ENCODE results near the gene PPP1R12A. TPM values are rescaled to one million over a fixed set of nuclear protein-coding genes. Genes with fewer than 3 reads are reported as not detected.

The PPP1R12A gene
- total RNA-seq, 4 donors from 2014 or later, result 82.6 to 128 (median 87.4) TPM

DNA sequence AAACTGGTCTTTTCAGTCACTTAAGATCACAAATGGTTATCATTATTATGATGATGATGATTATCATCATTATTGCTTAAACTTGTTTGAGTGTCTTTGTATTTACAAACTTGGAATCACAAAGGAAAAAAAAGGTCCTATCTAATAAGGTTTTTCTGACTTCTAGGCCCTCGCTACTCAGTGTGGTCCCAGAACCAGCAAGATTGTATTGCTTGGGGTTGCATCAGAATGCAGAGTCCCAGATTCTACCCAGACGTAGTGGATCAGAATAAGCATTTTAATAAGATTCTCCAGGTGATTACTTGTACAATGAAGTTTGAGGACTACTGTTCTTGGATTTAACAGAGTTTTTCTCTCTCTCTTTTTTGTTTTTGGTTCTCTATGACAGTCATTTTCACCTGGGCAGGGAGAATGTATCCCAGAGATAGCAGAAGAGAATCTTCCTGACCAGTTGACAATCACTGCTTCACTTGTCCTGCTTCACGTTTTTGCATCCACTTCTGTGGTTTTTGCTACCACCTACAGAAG lies 29.3 kb upstream of the PPP1R12A start:
- TF ChIP-seq, protein P1, sequence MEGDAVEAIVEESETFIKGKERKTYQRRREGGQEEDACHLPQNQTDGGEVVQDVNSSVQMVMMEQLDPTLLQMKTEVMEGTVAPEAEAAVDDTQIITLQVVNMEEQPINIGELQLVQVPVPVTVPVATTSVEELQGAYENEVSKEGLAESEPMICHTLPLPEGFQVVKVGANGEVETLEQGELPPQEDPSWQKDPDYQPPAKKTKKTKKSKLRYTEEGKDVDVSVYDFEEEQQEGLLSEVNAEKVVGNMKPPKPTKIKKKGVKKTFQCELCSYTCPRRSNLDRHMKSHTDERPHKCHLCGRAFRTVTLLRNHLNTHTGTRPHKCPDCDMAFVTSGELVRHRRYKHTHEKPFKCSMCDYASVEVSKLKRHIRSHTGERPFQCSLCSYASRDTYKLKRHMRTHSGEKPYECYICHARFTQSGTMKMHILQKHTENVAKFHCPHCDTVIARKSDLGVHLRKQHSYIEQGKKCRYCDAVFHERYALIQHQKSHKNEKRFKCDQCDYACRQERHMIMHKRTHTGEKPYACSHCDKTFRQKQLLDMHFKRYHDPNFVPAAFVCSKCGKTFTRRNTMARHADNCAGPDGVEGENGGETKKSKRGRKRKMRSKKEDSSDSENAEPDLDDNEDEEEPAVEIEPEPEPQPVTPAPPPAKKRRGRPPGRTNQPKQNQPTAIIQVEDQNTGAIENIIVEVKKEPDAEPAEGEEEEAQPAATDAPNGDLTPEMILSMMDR (IDR thresholded peaks at IDR 0.05; ENCODE audit: low read depth), result no peak

DNA sequence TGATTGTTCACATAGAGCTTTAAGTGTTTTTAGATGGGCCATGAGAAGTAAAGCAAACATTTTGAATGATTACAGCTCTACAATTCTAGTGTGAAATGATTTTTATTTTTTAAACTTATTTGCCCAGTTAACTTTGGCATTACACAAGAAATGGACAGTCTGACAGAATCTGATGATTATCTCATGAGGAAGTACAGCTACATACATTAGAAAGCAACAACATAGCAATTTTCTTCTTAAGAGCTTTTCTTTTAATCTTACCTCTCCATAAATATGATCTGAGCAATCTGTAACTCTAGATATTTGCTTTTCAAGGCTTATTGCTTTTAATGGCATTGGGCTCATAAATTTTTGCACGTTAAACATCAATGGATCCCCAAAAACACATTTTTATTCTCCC lies 26.5 kb upstream of the PPP1R12A start:
- TF ChIP-seq, protein P1 (IDR thresholded peaks at IDR 0.05; ENCODE audit: low read depth), result no peak

DNA sequence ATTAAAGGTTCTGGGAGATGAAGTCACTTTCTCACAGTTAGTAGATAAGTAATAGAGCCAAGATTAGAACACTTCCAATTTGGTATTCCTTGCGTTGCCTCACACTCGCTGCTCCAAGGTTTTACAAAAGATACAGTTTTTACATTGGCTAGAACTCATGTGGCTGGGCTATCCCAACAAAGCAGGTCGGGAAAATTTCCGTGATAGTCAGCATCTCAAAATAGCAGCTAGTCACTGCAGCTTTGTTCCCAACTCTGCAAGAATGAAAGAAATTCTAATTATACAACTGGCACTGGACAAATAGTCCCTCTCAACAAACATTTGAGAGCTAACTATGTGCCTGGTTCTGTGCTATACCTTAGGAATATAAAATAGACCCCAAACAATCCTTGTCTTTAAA lies 24.6 kb upstream of the PPP1R12A start:
- TF ChIP-seq, protein P1 (IDR thresholded peaks at IDR 0.05; ENCODE audit: low read depth), result no peak

DNA sequence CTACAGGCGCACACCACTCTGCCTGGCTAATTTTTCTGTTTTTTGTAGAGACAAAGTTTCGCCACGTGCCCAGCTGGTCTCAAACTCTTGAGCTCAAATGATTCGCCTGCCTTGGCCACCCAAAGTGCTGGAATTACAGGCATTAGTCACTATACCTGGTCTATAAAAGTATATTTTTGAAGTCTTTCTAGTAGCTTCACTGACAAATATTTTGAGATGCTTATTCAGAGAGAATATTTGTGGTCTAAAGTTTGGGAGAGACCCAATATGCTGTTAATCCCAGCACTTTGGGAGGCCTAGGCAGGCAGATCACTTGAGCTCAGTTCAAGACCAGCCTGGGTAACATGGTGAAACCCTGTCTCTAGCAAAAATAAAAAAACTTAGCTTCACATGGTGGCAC lies 22.0 kb upstream of the PPP1R12A start:
- TF ChIP-seq, protein P1 (IDR thresholded peaks at IDR 0.05; ENCODE audit: low read depth), result no peak

DNA sequence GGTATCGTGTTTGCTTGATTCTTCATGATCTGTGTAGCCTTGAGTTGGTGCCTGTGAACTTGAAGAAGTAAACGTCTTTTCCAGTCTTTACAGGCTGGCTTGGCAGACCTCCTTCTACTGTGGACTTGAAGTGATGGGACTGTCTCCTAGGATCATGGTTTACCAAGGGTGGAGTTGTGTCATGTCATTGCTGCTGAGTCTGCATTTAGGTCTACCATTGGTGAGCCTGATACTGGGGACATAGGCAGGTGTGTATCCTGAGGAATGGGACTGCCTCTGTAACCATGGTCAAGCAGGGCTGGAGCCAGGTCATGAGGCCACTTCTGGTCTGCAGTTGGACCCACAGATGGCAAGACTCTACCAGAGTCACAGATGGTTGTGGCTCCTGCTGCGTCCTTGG lies 20.7 kb upstream of the PPP1R12A start:
- TF ChIP-seq, protein P1 (IDR thresholded peaks at IDR 0.05; ENCODE audit: low read depth), result no peak

DNA sequence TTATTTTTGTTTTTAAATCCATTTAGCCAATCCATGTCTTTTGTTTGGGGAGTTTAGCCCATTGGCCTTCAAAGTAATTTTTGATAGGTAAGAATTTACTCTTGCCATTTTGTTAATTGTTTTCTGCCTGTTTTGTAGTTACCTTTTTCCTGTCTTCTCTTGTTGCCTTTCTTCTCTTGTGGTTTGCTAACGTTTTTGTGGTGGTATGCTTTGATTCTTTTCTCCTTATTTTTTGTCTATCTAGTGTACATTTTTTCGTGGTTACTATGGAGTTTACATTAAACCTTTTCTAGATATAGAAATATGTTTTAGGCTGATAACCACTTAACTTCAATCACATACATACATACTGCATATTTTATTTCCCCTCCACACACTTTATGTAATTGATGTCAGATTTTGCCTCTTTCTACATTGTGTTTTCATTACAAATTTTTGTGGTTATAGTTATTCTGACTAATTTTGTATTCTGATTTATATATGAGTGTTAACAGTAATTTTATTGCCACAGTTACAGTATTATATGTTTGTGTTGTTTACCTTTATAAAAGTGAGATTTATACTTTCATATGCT lies 19.2 kb upstream of the PPP1R12A start:
- TF ChIP-seq, protein P1 (IDR thresholded peaks at IDR 0.05; ENCODE audit: low read depth), result no peak

DNA sequence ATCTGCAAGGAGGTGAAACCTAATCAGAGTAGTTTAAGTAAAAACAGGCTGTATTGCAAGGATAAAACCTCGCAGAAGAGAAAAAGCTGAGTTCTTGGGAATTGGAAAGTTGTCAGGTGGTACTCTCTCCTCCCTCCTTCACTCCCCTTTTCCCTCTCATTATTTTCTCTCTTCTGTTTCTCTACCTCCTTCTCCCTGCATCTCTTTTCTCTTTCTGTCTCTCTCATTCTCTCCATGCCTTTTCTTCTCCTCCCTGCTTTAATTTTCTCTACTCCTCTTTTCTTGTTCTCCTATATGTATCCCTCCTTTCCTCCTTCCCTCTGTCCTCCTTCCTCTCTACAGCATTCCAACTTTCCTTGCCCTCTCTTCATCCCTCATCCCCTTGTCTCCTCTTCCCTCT lies 14.2 kb upstream of the PPP1R12A start:
- TF ChIP-seq, protein P1 (IDR thresholded peaks at IDR 0.05; ENCODE audit: low read depth), result no peak

Data from subcutaneous adipose tissue (tissue), 4 donors.